Smooth muscle cell (in vitro differentiated cells): ENCODE results near the gene PROSER3. TPM values are rescaled to one million over a fixed set of nuclear protein-coding genes. Genes with fewer than 3 reads are reported as not detected.

Experiments
- DNase-seq: peaks from one replicate; lab custom pipeline; 2025; ENCODE audit not compliant: unreplicated experiment; lab: John Stamatoyannopoulos, UW
- H2AFZ ChIP-seq: fragments of 200-600 bp; sonication (generic); 2 replicates; pipeline ENCODE4 v1.6.0; 2016; ENCODE audit warnings: antibody characterized with exemption, low read depth, mild to moderate bottlenecking
- H3F3A ChIP-seq: fragments of 200-600 bp; sonication (generic); 2 replicates; pipeline ENCODE4 v1.6.0; 2017; ENCODE audit warnings: antibody characterized with exemption, low read depth
- H3K27ac ChIP-seq: fragments of 200-600 bp; sonication (generic); 2 replicates; pipeline ENCODE4 v1.5.1; 2016; ENCODE audit warnings: low read depth, mild to moderate bottlenecking
- H3K27me3 ChIP-seq: fragments of 200-600 bp; sonication (generic); 2 replicates; pipeline ENCODE4 v1.6.1; 2016; ENCODE audit warnings: low read depth, mild to moderate bottlenecking
- H3K36me3 ChIP-seq: fragments of 200-600 bp; sonication (generic); 2 replicates; pipeline ENCODE4 v1.5.1; 2016; ENCODE audit warnings: low read depth
- H3K4me1 ChIP-seq: fragments of 200-600 bp; sonication (generic); 2 replicates; pipeline ENCODE4 v1.5.1; 2016; ENCODE audit warnings: low read depth
- H3K4me2 ChIP-seq: fragments of 200-600 bp; sonication (generic); 2 replicates; pipeline ENCODE4 v1.6.0; 2016; ENCODE audit warnings: mild to moderate bottlenecking
- H3K4me3 ChIP-seq: fragments of 200-600 bp; sonication (generic); 2 replicates; pipeline ENCODE4 v1.5.1; 2016; ENCODE audit warnings: mild to moderate bottlenecking
- H3K79me2 ChIP-seq: fragments of 200-600 bp; sonication (generic); 2 replicates; pipeline ENCODE4 v1.6.0; 2016; ENCODE audit warnings: low read depth, mild to moderate bottlenecking
- H3K9ac ChIP-seq: fragments of 200-600 bp; sonication (generic); 2 replicates; pipeline ENCODE4 v1.6.0; 2016; ENCODE audit warnings: low read depth
- H3K9me3 ChIP-seq: fragments of 200-600 bp; sonication (generic); replicated peaks from 2 replicates; pipeline ENCODE4 v1.5.1; 2016; ENCODE audit warnings: low read depth
- H4K20me1 ChIP-seq: fragments of 200-600 bp; sonication (generic); 2 replicates; pipeline ENCODE4 v1.6.0; 2016; ENCODE audit warnings: low read depth
- WGBS: methylation state at CpG from one replicate; pipeline ENCODE4 v1.1.7; 2016; ENCODE audit warnings: low lambda C conversion rate; 5-methylcytosine and 5-hydroxymethylcytosine counted together
- polyA plus RNA-seq: library from polyadenylated mRNA; unstranded; fragments of >200 nt; fragmentation: Nextera tagmentation; extraction: Ambion mirVana; gene quantifications from 2 replicates; pipeline ENCODE4 v1.2.1, GENCODE V29; 2016
- total RNA-seq: library from RNA; depleted of rRNA; stranded (reverse); fragments of >200 nt; gene quantifications from 2 replicates; pipeline ENCODE4 v1.2.3, GENCODE V29; 2014
- TF ChIP-seq, protein P1 (sequence below): fragments of 200-600 bp; sonication (generic); IDR thresholded peaks from 2 replicates; pipeline ENCODE4 v1.5.1; 2017; ENCODE audit warnings: borderline replicate concordance, mild to moderate bottlenecking, antibody characterized with exemption; ENCODE audit not compliant: insufficient read depth, poor library complexity, severe bottlenecking

Gene PROSER3
- total and polyA plus RNA-seq, 2 experiments from 2014 or later = 13.7 to 24.8 TPM

GRCh38 chr19:35812220-35813042 lies 54.5 kb downstream of the PROSER3 start, which contains the start of gene PRODH2:
TSS of gene PRODH2 (minus strand) at chr19:35812845. CDS start at chr19:35812805, 40 bp downstream.
- Histone ChIP-seq H2AFZ (no peak within 1 kb of the TSS), H3K4me3 (no peak within 1 kb of the TSS), H3K4me1 (no peaks in the 10 kb centered on the region), H3K27me3 (peaks cover 6% of the 10 kb centered on the region), H3K4me2 (no peak within 1 kb of the TSS), H3F3A (no peaks in the 10 kb centered on the region), H3K27ac (no peak within 1 kb of the TSS), H3K9me3 (no peaks in the 10 kb centered on the region), H3K36me3 (no peaks in the 10 kb centered on the region), H3K79me2 (no peaks in the 10 kb centered on the region), H3K9ac (no peak within 1 kb of the TSS), H4K20me1 (no peaks in the 10 kb centered on the region)
- WGBS = 83% methylated on average over 26 of the region's 26 CpGs
- no peak for DNase-seq
- TF ChIP-seq, protein P1, sequence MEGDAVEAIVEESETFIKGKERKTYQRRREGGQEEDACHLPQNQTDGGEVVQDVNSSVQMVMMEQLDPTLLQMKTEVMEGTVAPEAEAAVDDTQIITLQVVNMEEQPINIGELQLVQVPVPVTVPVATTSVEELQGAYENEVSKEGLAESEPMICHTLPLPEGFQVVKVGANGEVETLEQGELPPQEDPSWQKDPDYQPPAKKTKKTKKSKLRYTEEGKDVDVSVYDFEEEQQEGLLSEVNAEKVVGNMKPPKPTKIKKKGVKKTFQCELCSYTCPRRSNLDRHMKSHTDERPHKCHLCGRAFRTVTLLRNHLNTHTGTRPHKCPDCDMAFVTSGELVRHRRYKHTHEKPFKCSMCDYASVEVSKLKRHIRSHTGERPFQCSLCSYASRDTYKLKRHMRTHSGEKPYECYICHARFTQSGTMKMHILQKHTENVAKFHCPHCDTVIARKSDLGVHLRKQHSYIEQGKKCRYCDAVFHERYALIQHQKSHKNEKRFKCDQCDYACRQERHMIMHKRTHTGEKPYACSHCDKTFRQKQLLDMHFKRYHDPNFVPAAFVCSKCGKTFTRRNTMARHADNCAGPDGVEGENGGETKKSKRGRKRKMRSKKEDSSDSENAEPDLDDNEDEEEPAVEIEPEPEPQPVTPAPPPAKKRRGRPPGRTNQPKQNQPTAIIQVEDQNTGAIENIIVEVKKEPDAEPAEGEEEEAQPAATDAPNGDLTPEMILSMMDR = no peak

DNA sequence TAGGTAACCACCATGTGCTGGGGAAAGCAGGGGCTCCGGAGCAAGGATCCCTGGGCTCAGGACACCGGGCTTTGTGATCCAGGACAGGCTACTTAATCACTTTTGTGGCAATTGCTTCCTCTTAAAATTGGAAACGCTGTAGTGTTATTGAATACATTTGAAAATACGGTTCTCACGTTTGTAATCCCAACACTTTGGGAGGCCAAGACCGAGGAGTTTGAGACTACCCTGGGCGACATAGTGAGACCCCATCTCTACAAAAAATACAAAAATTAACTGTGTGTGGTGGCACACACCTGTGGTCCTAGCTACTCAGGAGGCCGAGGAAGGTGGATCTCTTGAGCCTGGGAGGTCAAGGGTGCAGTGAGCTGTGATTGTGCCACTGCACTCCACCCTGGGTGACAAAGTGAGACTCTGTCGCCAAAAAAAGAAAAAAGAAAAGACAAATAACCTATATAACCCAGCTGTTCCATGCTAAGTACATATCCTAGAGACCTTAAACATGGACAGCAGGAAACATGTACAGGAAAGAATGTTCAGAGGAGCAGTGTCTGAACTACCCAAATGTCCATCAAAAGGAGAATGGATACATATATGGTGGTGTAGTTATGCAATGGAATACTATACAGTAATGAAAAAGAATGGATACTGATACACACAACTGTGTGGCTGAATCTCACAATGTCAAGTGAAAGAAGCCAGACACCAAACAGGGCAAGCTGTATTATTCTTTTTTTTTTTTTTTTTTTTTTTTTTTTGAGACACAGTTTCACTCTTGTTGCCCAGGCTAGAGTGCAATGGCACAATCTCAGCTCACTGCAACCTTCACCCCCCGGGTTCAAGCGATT lies 55.3 kb downstream of the PROSER3 start:
- Histone ChIP-seq H4K20me1 (no peaks in the 10 kb centered on the region), H2AFZ (no peak overlapping the region), H3K36me3 (no peaks in the 10 kb centered on the region), H3F3A (no peaks in the 10 kb centered on the region), H3K9me3 (no peaks in the 10 kb centered on the region), H3K4me1 (no peaks in the 10 kb centered on the region), H3K27ac (no peak overlapping the region), H3K4me2 (no peak overlapping the region), H3K27me3 (peaks cover under 1% of the 10 kb centered on the region), H3K9ac (no peak overlapping the region), H3K79me2 (no peaks in the 10 kb centered on the region), H3K4me3 (no peak overlapping the region)
- TF ChIP-seq, protein P1 = no peak
- WGBS = 90% methylated on average over 11 of the region's 11 CpGs
- no peak for DNase-seq

GRCh38 chr19:35816262-35816661 lies 58.3 kb downstream of the PROSER3 start:
- no peak for DNase-seq
- WGBS = 48% methylated on average over 6 of the region's 6 CpGs
- no peaks in the 10 kb centered on the region for H3K79me2 ChIP-seq

More at GRCh38 chr19:35816262-35816661, 58.3 kb downstream of the PROSER3 start:
- Histone ChIP-seq H3K27me3 (peaks cover 4% of the 10 kb centered on the region), H3K9me3 (no peaks in the 10 kb centered on the region), H3K27ac (no peak overlapping the region), H3K4me3 (no peak overlapping the region), H2AFZ (no peak overlapping the region), H3F3A (no peaks in the 10 kb centered on the region), H3K4me2 (no peak overlapping the region), H3K36me3 (no peaks in the 10 kb centered on the region), H4K20me1 (no peaks in the 10 kb centered on the region), H3K4me1 (peaks cover 3% of the 10 kb centered on the region), H3K9ac (no peak overlapping the region)
- TF ChIP-seq, protein P1 = no peak
